ENCODE measurements around the gene FURIN. TPM values are rescaled to one million over a fixed set of nuclear protein-coding genes. Genes with fewer than 3 reads are reported as not detected.

The FURIN gene
- total RNA-seq, 1 experiment from 2014 or later: 62.0 TPM

GRCh38 chr15:90882781-90883525 is 14.6 kb downstream of the FURIN start:
- CTCF ChIA-PET: interaction anchor here (0.5 kb wide), 1 partner anchor 14 kb away, joined by 4 read pairs; no protein-coding TSS in a partner anchor
- in situ Hi-C loops (cut with HindIII; ENCODE audit: low pct_unique_long_range_greater_than_20kb, low sequenced_read_pairs) (no loop called here), intact Hi-C loops (cut with micrococcal nuclease; ENCODE audit: unreplicated experiment) (no loop called here)
- peaks cover 3% of the 10 kb centered on the region; the same call in 1 of the 2 replicates for H3K36me3 ChIP-seq (ENCODE audit: control insufficient read depth, insufficient read depth, low read length)
- ATAC-seq (no peak), DNase-seq (ENCODE audit: low read depth, low spot score) (no peak)
- H3K27me3 ChIP-seq (ENCODE audit: control insufficient read depth, insufficient read depth, low read length): no peaks in the 10 kb centered on the region
- H3K27ac ChIP-seq (ENCODE audit: low read length): no peak overlapping the region
- TF ChIP-seq REST (IDR thresholded peaks at IDR 0.05; ENCODE audit: insufficient read depth in 1 of 2, low read depth in 2 of 2, low read length in 1 of 2): no peak
- no peak for TF ChIP-seq SIN3A (IDR thresholded peaks at IDR 0.05; ENCODE audit: borderline replicate concordance, insufficient read depth, low read depth, low read length)
- TF ChIP-seq TCF7L2 (IDR thresholded peaks at IDR 0.05; ENCODE audit: low read depth, low read length): no peak
- TF ChIP-seq, protein P1, sequence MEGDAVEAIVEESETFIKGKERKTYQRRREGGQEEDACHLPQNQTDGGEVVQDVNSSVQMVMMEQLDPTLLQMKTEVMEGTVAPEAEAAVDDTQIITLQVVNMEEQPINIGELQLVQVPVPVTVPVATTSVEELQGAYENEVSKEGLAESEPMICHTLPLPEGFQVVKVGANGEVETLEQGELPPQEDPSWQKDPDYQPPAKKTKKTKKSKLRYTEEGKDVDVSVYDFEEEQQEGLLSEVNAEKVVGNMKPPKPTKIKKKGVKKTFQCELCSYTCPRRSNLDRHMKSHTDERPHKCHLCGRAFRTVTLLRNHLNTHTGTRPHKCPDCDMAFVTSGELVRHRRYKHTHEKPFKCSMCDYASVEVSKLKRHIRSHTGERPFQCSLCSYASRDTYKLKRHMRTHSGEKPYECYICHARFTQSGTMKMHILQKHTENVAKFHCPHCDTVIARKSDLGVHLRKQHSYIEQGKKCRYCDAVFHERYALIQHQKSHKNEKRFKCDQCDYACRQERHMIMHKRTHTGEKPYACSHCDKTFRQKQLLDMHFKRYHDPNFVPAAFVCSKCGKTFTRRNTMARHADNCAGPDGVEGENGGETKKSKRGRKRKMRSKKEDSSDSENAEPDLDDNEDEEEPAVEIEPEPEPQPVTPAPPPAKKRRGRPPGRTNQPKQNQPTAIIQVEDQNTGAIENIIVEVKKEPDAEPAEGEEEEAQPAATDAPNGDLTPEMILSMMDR (IDR thresholded peaks at IDR 0.05): no peak
- no peak for TF ChIP-seq POLR2AphosphoS5 (IDR thresholded peaks at IDR 0.05; ENCODE audit: low read depth, low read length)
- POLR2A ChIA-PET: no interaction called here
- no peaks in the 10 kb centered on the region for H3K4me1 ChIP-seq (ENCODE audit: control insufficient read depth, insufficient read depth, low read length)
- no peak overlapping the region for H3K4me3 ChIP-seq (ENCODE audit: low read depth in 2 of 2, low read length in 2 of 2)
- no peaks in the 10 kb centered on the region for H3K9me3 ChIP-seq (ENCODE audit: control insufficient read depth, insufficient read depth, low read depth, low read length)
- BruUV-seq (replicated peaks): no TSS peak

- TF ChIP-seq TCF7L2 (IDR thresholded peaks at IDR 0.05; ENCODE audit: low read depth, low read length) (no peak), REST (IDR thresholded peaks at IDR 0.05; ENCODE audit: insufficient read depth in 1 of 2, low read depth in 2 of 2, low read length in 1 of 2) (no peak)
- TF ChIP-seq, protein P1 (IDR thresholded peaks at IDR 0.05): no peak
- ChIA-PET POLR2A (no interaction called here), CTCF (interaction anchor here (0.5 kb wide), 1 partner anchor 14 kb away, joined by 4 read pairs; no protein-coding TSS in a partner anchor)
- in situ Hi-C loops (cut with HindIII; ENCODE audit: low pct_unique_long_range_greater_than_20kb, low sequenced_read_pairs): no loop called here
- Histone ChIP-seq H3K4me1 (ENCODE audit: control insufficient read depth, insufficient read depth, low read length) (no peaks in the 10 kb centered on the region), H3K4me3 (ENCODE audit: low read depth in 2 of 2, low read length in 2 of 2) (no peak overlapping the region), H3K27ac (ENCODE audit: low read length) (no peak overlapping the region), H3K9me3 (ENCODE audit: control insufficient read depth, insufficient read depth, low read depth, low read length) (no peaks in the 10 kb centered on the region), H3K27me3 (ENCODE audit: control insufficient read depth, insufficient read depth, low read length) (no peaks in the 10 kb centered on the region), H3K36me3 (ENCODE audit: control insufficient read depth, insufficient read depth, low read length) (peaks cover 2% of the 10 kb centered on the region; the same call in 1 of the 2 replicates)
- intact Hi-C loops (cut with micrococcal nuclease; ENCODE audit: unreplicated experiment): no loop called here
- ATAC-seq (no peak), DNase-seq (ENCODE audit: low read depth, low spot score) (no peak)
- BruUV-seq (replicated peaks): no TSS peak
These were observed 15.2 kb downstream of the FURIN start for GRCh38 chr15:90883526-90883975.
